ENCODE results near the gene DNAJB13. TPM values are rescaled to one million over a fixed set of nuclear protein-coding genes. Genes with fewer than 3 reads are reported as not detected.
"Not testable (repeated sequence)": the region's sequence is repeated elsewhere in the genome, so short reads cannot be mapped to it uniquely, and the experiment has no call there.

The DNAJB13 gene
- total and polyA plus RNA-seq, 12 donors: 0.14 to 0.65 (median 0.34) TPM; not detected in 4

DNA sequence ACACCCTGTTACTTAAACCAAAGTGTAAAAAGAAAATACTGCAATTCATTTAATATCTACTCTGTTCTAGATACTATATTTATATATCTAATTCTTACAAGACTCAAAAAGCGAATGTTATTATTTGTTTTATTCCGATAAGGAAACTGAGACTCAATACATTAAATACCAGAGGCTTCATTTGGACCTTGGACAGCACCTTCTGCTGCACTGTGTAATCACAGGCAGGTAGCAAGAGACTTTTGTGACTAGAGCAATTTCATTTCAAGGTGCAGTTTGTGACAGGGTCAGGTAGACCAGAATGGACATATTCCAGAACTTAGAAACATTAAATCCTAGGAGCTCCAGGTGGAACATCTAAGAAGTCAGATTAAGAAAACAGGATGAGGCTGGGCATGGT is 21.4 kb upstream of the DNAJB13 start:
- H3K4me1 ChIP-seq (replicated peaks in 1 of 2): no peaks in the 10 kb centered on the region
- TF ChIP-seq, protein P1, sequence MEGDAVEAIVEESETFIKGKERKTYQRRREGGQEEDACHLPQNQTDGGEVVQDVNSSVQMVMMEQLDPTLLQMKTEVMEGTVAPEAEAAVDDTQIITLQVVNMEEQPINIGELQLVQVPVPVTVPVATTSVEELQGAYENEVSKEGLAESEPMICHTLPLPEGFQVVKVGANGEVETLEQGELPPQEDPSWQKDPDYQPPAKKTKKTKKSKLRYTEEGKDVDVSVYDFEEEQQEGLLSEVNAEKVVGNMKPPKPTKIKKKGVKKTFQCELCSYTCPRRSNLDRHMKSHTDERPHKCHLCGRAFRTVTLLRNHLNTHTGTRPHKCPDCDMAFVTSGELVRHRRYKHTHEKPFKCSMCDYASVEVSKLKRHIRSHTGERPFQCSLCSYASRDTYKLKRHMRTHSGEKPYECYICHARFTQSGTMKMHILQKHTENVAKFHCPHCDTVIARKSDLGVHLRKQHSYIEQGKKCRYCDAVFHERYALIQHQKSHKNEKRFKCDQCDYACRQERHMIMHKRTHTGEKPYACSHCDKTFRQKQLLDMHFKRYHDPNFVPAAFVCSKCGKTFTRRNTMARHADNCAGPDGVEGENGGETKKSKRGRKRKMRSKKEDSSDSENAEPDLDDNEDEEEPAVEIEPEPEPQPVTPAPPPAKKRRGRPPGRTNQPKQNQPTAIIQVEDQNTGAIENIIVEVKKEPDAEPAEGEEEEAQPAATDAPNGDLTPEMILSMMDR (IDR thresholded peaks at IDR 0.05): no peak
- no peak for TF ChIP-seq POLR2A (IDR thresholded peaks at IDR 0.05)
- WGBS, 4 donors: 95 to 97% (median 96%) methylated on average over 2 of the region's 2 CpGs
- H3K9me3 ChIP-seq (replicated peaks in 1 of 3): no peaks in the 10 kb centered on the region
- intact Hi-C loops (cut with DNase I): no loop called here
- H3K36me3 ChIP-seq (replicated peaks in 1 of 2): peaks cover 0 to 50% of the 10 kb centered on the region in 2 donors
- no peaks in the 10 kb centered on the region for H3K27me3 ChIP-seq
- no peak for DNase-seq
- H3K4me3 ChIP-seq: no peak overlapping the region
- no peak overlapping the region for H3K27ac ChIP-seq

DNA sequence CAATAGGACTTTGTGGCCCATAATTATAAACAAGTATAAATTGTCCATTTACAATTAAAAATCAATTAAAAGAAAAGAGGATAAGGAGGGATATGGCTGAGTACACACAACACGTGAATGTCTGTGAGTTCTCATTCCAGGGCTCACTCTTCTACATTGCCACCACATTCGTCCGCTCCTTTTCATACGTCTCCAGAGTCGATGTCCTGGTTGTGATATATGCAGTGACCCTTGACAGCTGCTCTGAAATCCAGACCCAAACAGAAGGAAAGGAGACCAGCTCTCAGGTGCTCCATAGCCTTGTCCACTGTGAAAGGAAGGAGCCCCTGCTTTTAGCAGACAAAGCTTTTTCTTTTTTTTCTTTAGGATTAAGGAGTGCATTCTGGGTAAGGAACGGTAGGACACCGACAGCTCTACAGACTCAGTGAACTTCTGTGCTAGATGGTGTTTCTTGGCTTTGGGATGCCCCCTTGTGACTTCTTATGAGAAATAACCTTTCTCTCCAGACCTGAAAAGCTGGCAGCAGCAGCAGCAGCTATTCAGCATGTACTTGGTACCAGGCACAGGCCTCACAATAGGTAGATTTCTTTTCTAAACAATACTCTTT is 19.7 kb upstream of the DNAJB13 start:
- intact Hi-C loops (cut with DNase I): no loop called here
- H3K4me3 ChIP-seq: no peak overlapping the region
- H3K27me3 ChIP-seq: no peaks in the 10 kb centered on the region
- peak; percentile 36 to 73 (median 59) for DNase-seq
- H3K27ac ChIP-seq: no peak overlapping the region
- no peaks in the 10 kb centered on the region for H3K9me3 ChIP-seq (replicated peaks in 1 of 3)
- H3K36me3 ChIP-seq (replicated peaks in 1 of 2): peaks cover 0 to 38% of the 10 kb centered on the region in 2 donors
- 56 to 60% (median 58%) methylated on average over 7 of the region's 7 CpGs for WGBS, 4 donors
- H3K4me1 ChIP-seq (replicated peaks in 1 of 2): no peaks in the 10 kb centered on the region
- no peak for TF ChIP-seq POLR2A (IDR thresholded peaks at IDR 0.05)
- TF ChIP-seq, protein P1 (IDR thresholded peaks at IDR 0.05): peak in 5 of 6 experiments; percentile 50 to 61 (median 56)

DNA sequence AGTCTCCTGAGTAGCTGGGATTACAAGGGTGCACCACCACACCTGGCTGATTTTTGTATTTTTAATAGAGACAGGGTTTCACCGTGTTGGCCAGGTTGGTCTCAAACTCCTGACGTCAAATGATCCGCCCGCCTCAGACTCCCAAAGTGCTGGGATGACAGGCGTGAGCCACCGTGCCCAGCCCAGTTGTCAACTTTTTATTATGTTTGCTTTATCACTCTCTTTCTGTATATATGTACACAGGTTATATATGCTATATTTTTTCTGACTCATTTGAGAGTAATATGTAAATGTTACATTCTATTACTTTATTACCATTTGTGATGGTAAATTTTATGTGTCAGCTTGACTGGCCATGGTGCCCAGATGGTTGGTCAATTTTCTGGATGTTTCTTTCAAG is 18.9 kb upstream of the DNAJB13 start:
- 90 to 98% (median 95%) methylated on average over 6 of the region's 6 CpGs for WGBS, 4 donors
- no peak for DNase-seq
- H3K9me3 ChIP-seq (replicated peaks in 1 of 3): no peaks in the 10 kb centered on the region
- H3K4me3 ChIP-seq: no peak overlapping the region
- H3K27me3 ChIP-seq: no peaks in the 10 kb centered on the region
- intact Hi-C loops (cut with DNase I): no loop called here
- peaks cover 0 to 30% of the 10 kb centered on the region in 2 donors for H3K36me3 ChIP-seq (replicated peaks in 1 of 2)
- TF ChIP-seq, protein P1 (IDR thresholded peaks at IDR 0.05): no peak
- TF ChIP-seq POLR2A (IDR thresholded peaks at IDR 0.05): no peak
- no peaks in the 10 kb centered on the region for H3K4me1 ChIP-seq (replicated peaks in 1 of 2)
- H3K27ac ChIP-seq: no peak overlapping the region

DNA sequence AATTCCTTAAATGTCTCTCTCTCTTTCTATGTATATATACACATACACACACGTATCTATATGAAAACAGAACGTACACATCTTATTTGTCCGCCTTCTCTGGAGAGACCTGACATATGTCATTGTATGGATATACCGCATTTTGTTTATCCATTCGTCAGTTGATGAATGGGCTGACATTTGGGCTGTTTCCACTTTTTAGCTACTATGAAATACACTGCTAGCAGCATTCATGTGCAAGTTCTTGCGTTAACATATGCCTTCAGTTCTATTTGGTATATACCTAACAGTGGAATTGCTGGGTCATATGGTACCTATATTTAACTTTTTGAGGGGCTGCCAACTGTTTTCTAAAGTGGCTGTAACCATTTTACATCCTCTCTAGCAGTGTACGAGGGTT is 18.0 kb upstream of the DNAJB13 start:
- no peak overlapping the region for H3K4me3 ChIP-seq
- H3K9me3 ChIP-seq (replicated peaks in 1 of 3): no peaks in the 10 kb centered on the region
- H3K4me1 ChIP-seq (replicated peaks in 1 of 2): no peaks in the 10 kb centered on the region
- TF ChIP-seq POLR2A (IDR thresholded peaks at IDR 0.05): no peak
- TF ChIP-seq, protein P1 (IDR thresholded peaks at IDR 0.05): no peak
- intact Hi-C loops (cut with DNase I): no loop called here
- DNase-seq: no peak
- H3K27ac ChIP-seq: no peak overlapping the region
- 87 to 92% (median 89%) methylated on average over 7 of the region's 7 CpGs for WGBS, 4 donors
- H3K27me3 ChIP-seq: no peaks in the 10 kb centered on the region
- H3K36me3 ChIP-seq (replicated peaks in 1 of 2): peaks cover 0 to 21% of the 10 kb centered on the region in 2 donors

DNA sequence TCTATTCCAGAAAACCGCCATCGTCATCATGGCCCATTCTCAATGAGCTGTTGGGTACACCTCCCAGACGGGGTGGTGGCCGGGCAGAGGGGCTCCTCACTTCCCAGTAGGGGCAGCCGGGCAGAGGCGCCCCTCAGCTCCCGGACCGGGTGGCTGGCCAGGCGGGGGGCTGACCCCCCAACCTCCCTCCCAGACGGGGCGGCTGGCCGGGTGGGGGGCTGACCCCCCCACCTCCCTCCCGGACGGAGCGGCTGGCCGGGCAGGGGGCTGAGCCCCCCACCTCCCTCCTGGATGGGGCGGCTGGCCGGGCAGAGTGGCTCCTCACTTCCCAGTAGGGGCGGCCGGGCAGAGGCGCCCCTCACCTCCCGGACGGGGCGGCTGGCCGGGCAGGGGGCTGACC is 14.8 kb upstream of the DNAJB13 start:
- H3K36me3 ChIP-seq (replicated peaks in 1 of 2); H3K9me3 ChIP-seq (replicated peaks in 1 of 3); intact Hi-C loops (cut with DNase I); DNase-seq; H3K27me3 ChIP-seq; H3K4me3 ChIP-seq; H3K27ac ChIP-seq; H3K4me1 ChIP-seq (replicated peaks in 1 of 2): not testable (repeated sequence)
- 96 to 99% methylated on average over 14 of the region's 25 CpGs; no CpG with 5 or more reads in 2 of the 4 donors for WGBS, 4 donors

Data from adrenal gland (tissue), 12 donors.